ENCODE data around the gene PRDM2. TPM values are rescaled to one million over a fixed set of nuclear protein-coding genes. Genes with fewer than 3 reads are reported as not detected.

The PRDM2 gene
- total RNA-seq, 4 donors from 2014 or later = 54.4 to 99.1 (median 63.1) TPM

GRCh38 chr1:13764588-13765332, 64.8 kb downstream of the PRDM2 start:
- WGBS = 54% methylated on average over 6 of the region's 6 CpGs
- H3K36me3 ChIP-seq = no peaks in the 10 kb centered on the region
- no peak for DNase-seq (ENCODE audit: low spot score in 2 of 2)
- no peak for TF ChIP-seq EP300 (IDR thresholded peaks at IDR 0.05)
- H3K27ac ChIP-seq = no peak overlapping the region
- H3K4me3 ChIP-seq = no peak overlapping the region
- peaks cover 73% of the 10 kb centered on the region for H3K4me1 ChIP-seq
- H3K9me3 ChIP-seq = no peaks in the 10 kb centered on the region
- no peaks in the 10 kb centered on the region for H3K27me3 ChIP-seq

- TF ChIP-seq POLR2A (IDR thresholded peaks at IDR 0.05) (no peak), POLR2AphosphoS5 (IDR thresholded peaks at IDR 0.05) (no peak), CTCF (IDR thresholded peaks at IDR 0.05) (no peak), EP300 (IDR thresholded peaks at IDR 0.05) (no peak)
- no peak for DNase-seq (ENCODE audit: low spot score in 2 of 2)
- H3K27ac ChIP-seq = no peak overlapping the region
- H3K4me3 ChIP-seq = no peak overlapping the region
- peaks cover 52% of the 10 kb centered on the region for H3K4me1 ChIP-seq
- WGBS = 77% methylated on average over 9 of the region's 9 CpGs
- H3K9me3 ChIP-seq = no peaks in the 10 kb centered on the region
- H3K36me3 ChIP-seq = no peaks in the 10 kb centered on the region
- H3K27me3 ChIP-seq = no peaks in the 10 kb centered on the region
These were observed 66.9 kb downstream of the PRDM2 start for GRCh38 chr1:13766592-13767564.

GRCh38 chr1:13769212-13769611, 69.2 kb downstream of the PRDM2 start:
- no peak for DNase-seq (ENCODE audit: low spot score in 2 of 2)
- WGBS = 97% methylated on average over 5 of the region's 5 CpGs
- Histone ChIP-seq H3K27me3 (no peaks in the 10 kb centered on the region), H3K4me3 (no peak overlapping the region), H3K4me1 (peaks cover 35% of the 10 kb centered on the region), H3K9me3 (no peaks in the 10 kb centered on the region), H3K27ac (no peak overlapping the region), H3K36me3 (peaks cover 11% of the 10 kb centered on the region)
- TF ChIP-seq POLR2A (IDR thresholded peaks at IDR 0.05) = no peak
- TF ChIP-seq CTCF (IDR thresholded peaks at IDR 0.05) = no peak

- H3K4me3 ChIP-seq = no peak overlapping the region
- H3K27me3 ChIP-seq = no peaks in the 10 kb centered on the region
- TF ChIP-seq POLR2AphosphoS5 (IDR thresholded peaks at IDR 0.05) (no peak), POLR2A (IDR thresholded peaks at IDR 0.05) (no peak), CTCF (IDR thresholded peaks at IDR 0.05) (no peak), EP300 (IDR thresholded peaks at IDR 0.05) (no peak)
- peaks cover 29% of the 10 kb centered on the region for H3K4me1 ChIP-seq
- 85% methylated on average over 5 of the region's 5 CpGs for WGBS
- no peaks in the 10 kb centered on the region for H3K9me3 ChIP-seq
- no peak overlapping the region for H3K27ac ChIP-seq
- no peak for DNase-seq (ENCODE audit: low spot score in 2 of 2)
- H3K36me3 ChIP-seq = peaks cover 18% of the 10 kb centered on the region
These were observed 69.8 kb downstream of the PRDM2 start for GRCh38 chr1:13769830-13770229.

GRCh38 chr1:13770743-13771142, 70.8 kb downstream of the PRDM2 start:
- H3K27me3 ChIP-seq = no peaks in the 10 kb centered on the region
- 72% methylated on average over 3 of the region's 3 CpGs for WGBS
- H3K4me3 ChIP-seq = no peak overlapping the region
- H3K36me3 ChIP-seq = peaks cover 21% of the 10 kb centered on the region
- no peak overlapping the region for H3K27ac ChIP-seq
- no peak for TF ChIP-seq POLR2A (IDR thresholded peaks at IDR 0.05)
- no peak for TF ChIP-seq POLR2AphosphoS5 (IDR thresholded peaks at IDR 0.05)
- TF ChIP-seq EP300 (IDR thresholded peaks at IDR 0.05) = no peak
- no peak for TF ChIP-seq CTCF (IDR thresholded peaks at IDR 0.05)
- peaks cover 24% of the 10 kb centered on the region for H3K4me1 ChIP-seq
- no peak for DNase-seq (ENCODE audit: low spot score in 2 of 2)
- H3K9me3 ChIP-seq = no peaks in the 10 kb centered on the region

Data from suprapubic skin (tissue), 4 donors.